Brain microvascular endothelial cell (primary cell): ENCODE measurements around the gene ADGRF3.
"Not testable (repeated sequence)": the region's sequence is repeated elsewhere in the genome, so short reads cannot be mapped to it uniquely, and the experiment has no call there.

Source experiments
- DNase-seq: peaks from one replicate; pipeline ENCODE4 v3.0.0-alpha.2; 2020
- H3K27ac ChIP-seq: fragments of 250-450 bp; sonication (Bioruptor Pico); 2 replicates; pipeline ENCODE4 v1.5.1; 2020; ENCODE audit warnings: mild to moderate bottlenecking, moderate library complexity
- H3K27me3 ChIP-seq: fragments of 250-450 bp; sonication (Bioruptor Pico); replicated peaks from 2 replicates; pipeline ENCODE4 v1.5.1; 2020; ENCODE audit warnings: mild to moderate bottlenecking
- H3K36me3 ChIP-seq: fragments of 250-450 bp; sonication (Bioruptor Pico); replicated peaks from 2 replicates; pipeline ENCODE4 v1.5.1; 2020; ENCODE audit warnings: mild to moderate bottlenecking
- H3K4me3 ChIP-seq: 2 replicates; pipeline ENCODE4 v1.5.1; 2011; ENCODE audit warnings: low read depth, mild to moderate bottlenecking, control low read depth, low read length, moderate library complexity
- CTCF ChIP-seq: IDR thresholded peaks from 2 replicates; pipeline ENCODE4 v1.5.1; 2011; ENCODE audit warnings: low read depth, mild to moderate bottlenecking, moderate library complexity, low read length, control low read depth, inconsistent platforms; ENCODE audit errors: missing control alignments
- in situ Hi-C: cut with HindIII; loops from 2 replicates; pipeline ENCODE4 v1.10.0; 2017; ENCODE audit warnings: low sequenced_read_pairs, low pct_ligation_motif_present

ADGRF3 gene

GRCh38 chr2:26355038-26355995 lies 8.7 kb upstream of the ADGRF3 start:
- H3K4me3 ChIP-seq: no peak overlapping the region
- no peaks in the 10 kb centered on the region for H3K27me3 ChIP-seq
- H3K27ac ChIP-seq: peak overlapping the region; percentile 64
- no peak for TF ChIP-seq CTCF
- no peaks in the 10 kb centered on the region for H3K36me3 ChIP-seq
- peak; percentile 88 for DNase-seq
- in situ Hi-C loops: no loop called here

- in situ Hi-C loops, H3K27ac ChIP-seq, H3K4me3 ChIP-seq, DNase-seq, H3K36me3 ChIP-seq, H3K27me3 ChIP-seq: not testable (repeated sequence)
Observed at GRCh38 chr2:26354469-26354868, 7.9 kb upstream of the ADGRF3 start.

- DNase-seq: peak; percentile 61
- Histone ChIP-seq H3K27me3 (no peaks in the 10 kb centered on the region), H3K36me3 (no peaks in the 10 kb centered on the region), H3K4me3 (no peak overlapping the region), H3K27ac (no peak overlapping the region)
- in situ Hi-C loops: no loop called here
- TF ChIP-seq CTCF: no peak
Observed at GRCh38 chr2:26352892-26353291, 6.3 kb upstream of the ADGRF3 start.

GRCh38 chr2:26351375-26352090 lies 4.9 kb upstream of the ADGRF3 start:
- no peaks in the 10 kb centered on the region for H3K27me3 ChIP-seq
- H3K4me3 ChIP-seq: no peak overlapping the region
- H3K36me3 ChIP-seq: no peaks in the 10 kb centered on the region
- no peak for DNase-seq
- no peak overlapping the region for H3K27ac ChIP-seq
- no peak for TF ChIP-seq CTCF
- in situ Hi-C loops: no loop called here

- in situ Hi-C loops: no loop called here
- DNase-seq: no peak
- no peak for TF ChIP-seq CTCF
- H3K36me3 ChIP-seq: no peaks in the 10 kb centered on the region
- H3K27me3 ChIP-seq: no peaks in the 10 kb centered on the region
- H3K27ac ChIP-seq: no peak overlapping the region
- H3K4me3 ChIP-seq: no peak overlapping the region
Observed at GRCh38 chr2:26349690-26350089, 3.1 kb upstream of the ADGRF3 start.

GRCh38 chr2:26347286-26347865 lies 787 bp upstream of the ADGRF3 start:
- in situ Hi-C loops: no loop called here
- DNase-seq: no peak
- TF ChIP-seq CTCF: no peak
- no peaks in the 10 kb centered on the region for H3K36me3 ChIP-seq
- no peaks in the 10 kb centered on the region for H3K27me3 ChIP-seq
- peak overlapping the region; percentile 55 for H3K27ac ChIP-seq
- peak overlapping the region; percentile 98 for H3K4me3 ChIP-seq
